ENCODE measurements around the gene RNH1.

RNH1 gene

GRCh38 chr11:550021-550745 is 43.1 kb upstream of the RNH1 start:
- Histone ChIP-seq H3K4me3 (ENCODE audit: low read length) (no peak overlapping the region), H3K27me3 (ENCODE audit: control insufficient read depth, insufficient read depth, low read length) (no peaks in the 10 kb centered on the region), H3K36me3 (ENCODE audit: control insufficient read depth, insufficient read depth, low read length) (no peaks in the 10 kb centered on the region), H3K27ac (ENCODE audit: low read length) (no peak overlapping the region), H3K4me1 (ENCODE audit: control insufficient read depth, insufficient read depth, low read length) (peaks cover 1% of the 10 kb centered on the region; the same call in 1 of the 2 replicates), H3K9me3 (ENCODE audit: control insufficient read depth, insufficient read depth, low read length) (no peaks in the 10 kb centered on the region)
- DNase-seq (ENCODE audit: low read depth, low spot score), result no peak
- no CpG with 5 or more reads among the region's 25 CpGs for WGBS (ENCODE audit: insufficient coverage, insufficient read length)

DNA sequence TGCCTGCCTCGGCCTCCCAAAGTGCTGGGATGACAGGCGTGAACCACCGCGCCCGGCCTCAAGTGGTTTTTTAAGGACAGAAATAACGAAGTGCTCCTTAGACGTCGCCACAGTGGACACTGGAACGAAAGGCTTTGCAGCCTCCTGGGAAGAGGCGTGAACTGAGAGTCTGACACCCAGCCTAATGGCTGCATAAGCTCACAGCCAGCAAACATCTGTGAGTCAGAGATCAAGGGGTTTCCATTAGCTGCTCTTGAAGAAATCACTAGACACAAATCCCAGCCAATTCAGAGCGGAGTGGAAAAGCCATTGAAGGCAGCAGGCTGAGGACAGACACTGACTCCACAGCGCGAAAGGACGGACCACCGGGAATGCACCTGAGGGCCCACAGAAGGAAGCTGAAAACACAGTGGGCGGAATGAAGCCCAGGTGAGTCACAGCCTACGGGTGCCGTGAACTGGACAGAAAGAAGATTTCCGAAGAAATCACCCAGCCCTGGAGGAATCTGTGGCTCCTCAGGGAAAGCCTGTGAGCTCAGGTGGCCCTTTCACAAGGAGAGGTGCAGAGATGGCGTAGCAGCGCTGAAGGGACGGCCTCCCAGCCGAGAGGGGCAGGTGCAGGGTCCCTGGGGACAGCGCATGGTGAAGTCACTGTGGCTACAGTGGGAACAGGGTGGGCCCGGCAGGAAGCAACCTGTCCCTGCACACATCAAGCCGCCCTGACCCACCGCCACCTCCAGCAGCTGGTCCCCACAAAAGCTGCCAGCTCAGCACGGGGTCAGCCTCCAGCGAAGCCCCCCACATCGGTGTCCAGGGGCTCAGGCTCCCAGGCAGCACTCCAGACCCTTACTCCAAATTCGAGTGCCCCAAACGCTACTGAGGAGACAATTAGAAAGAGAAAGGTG is 41.9 kb upstream of the RNH1 start:
- no peaks in the 10 kb centered on the region for H3K36me3 ChIP-seq (ENCODE audit: control insufficient read depth, insufficient read depth, low read length)
- no peaks in the 10 kb centered on the region for H3K4me1 ChIP-seq (ENCODE audit: control insufficient read depth, insufficient read depth, low read length)
- H3K9me3 ChIP-seq (ENCODE audit: control insufficient read depth, insufficient read depth, low read length), result no peaks in the 10 kb centered on the region
- H3K4me3 ChIP-seq (ENCODE audit: low read length), result no peak overlapping the region
- no peaks in the 10 kb centered on the region for H3K27me3 ChIP-seq (ENCODE audit: control insufficient read depth, insufficient read depth, low read length)
- H3K27ac ChIP-seq (ENCODE audit: low read length), result no peak overlapping the region
- WGBS (ENCODE audit: insufficient coverage, insufficient read length), result no CpG with 5 or more reads among the region's 32 CpGs
- no peak for DNase-seq (ENCODE audit: low read depth, low spot score)

GRCh38 chr11:545171-545570 is 38.1 kb upstream of the RNH1 start:
- no peak for DNase-seq (ENCODE audit: low read depth, low spot score)
- no peaks in the 10 kb centered on the region for H3K27me3 ChIP-seq (ENCODE audit: control insufficient read depth, insufficient read depth, low read length)
- H3K4me3 ChIP-seq (ENCODE audit: low read length), result no peak overlapping the region
- H3K4me1 ChIP-seq (ENCODE audit: control insufficient read depth, insufficient read depth, low read length), result no peaks in the 10 kb centered on the region
- H3K9me3 ChIP-seq (ENCODE audit: control insufficient read depth, insufficient read depth, low read length), result no peaks in the 10 kb centered on the region
- no peaks in the 10 kb centered on the region for H3K36me3 ChIP-seq (ENCODE audit: control insufficient read depth, insufficient read depth, low read length)
- no peak overlapping the region for H3K27ac ChIP-seq (ENCODE audit: low read length)
- no CpG with 5 or more reads among the region's 11 CpGs for WGBS (ENCODE audit: insufficient coverage, insufficient read length)

GRCh38 chr11:544817-545166 is 37.8 kb upstream of the RNH1 start:
- H3K4me3 ChIP-seq (ENCODE audit: low read length), result no peak overlapping the region
- no peaks in the 10 kb centered on the region for H3K36me3 ChIP-seq (ENCODE audit: control insufficient read depth, insufficient read depth, low read length)
- no peak for DNase-seq (ENCODE audit: low read depth, low spot score)
- no peaks in the 10 kb centered on the region for H3K9me3 ChIP-seq (ENCODE audit: control insufficient read depth, insufficient read depth, low read length)
- no CpG with 5 or more reads among the region's 5 CpGs for WGBS (ENCODE audit: insufficient coverage, insufficient read length)
- no peaks in the 10 kb centered on the region for H3K27me3 ChIP-seq (ENCODE audit: control insufficient read depth, insufficient read depth, low read length)
- no peak overlapping the region for H3K27ac ChIP-seq (ENCODE audit: low read length)
- no peaks in the 10 kb centered on the region for H3K4me1 ChIP-seq (ENCODE audit: control insufficient read depth, insufficient read depth, low read length)

- WGBS (ENCODE audit: insufficient coverage, insufficient read length), result no CpG with 5 or more reads among the region's 20 CpGs
- Histone ChIP-seq H3K27ac (ENCODE audit: low read length) (no peak overlapping the region), H3K9me3 (ENCODE audit: control insufficient read depth, insufficient read depth, low read length) (no peaks in the 10 kb centered on the region), H3K27me3 (ENCODE audit: control insufficient read depth, insufficient read depth, low read length) (no peaks in the 10 kb centered on the region; the same call in 1 of the 2 replicates), H3K36me3 (ENCODE audit: control insufficient read depth, insufficient read depth, low read length) (no peaks in the 10 kb centered on the region; the same call in 1 of the 2 replicates), H3K4me3 (ENCODE audit: low read length) (no peak overlapping the region), H3K4me1 (ENCODE audit: control insufficient read depth, insufficient read depth, low read length) (peaks cover 9% of the 10 kb centered on the region)
- no peak for DNase-seq (ENCODE audit: low read depth, low spot score)
Measured at GRCh38 chr11:541433-541885, 34.4 kb upstream of the RNH1 start.

GRCh38 chr11:540583-541432 is 33.8 kb upstream of the RNH1 start:
- Histone ChIP-seq H3K4me3 (ENCODE audit: low read length) (no peak overlapping the region), H3K4me1 (ENCODE audit: control insufficient read depth, insufficient read depth, low read length) (peaks cover 9% of the 10 kb centered on the region), H3K9me3 (ENCODE audit: control insufficient read depth, insufficient read depth, low read length) (no peaks in the 10 kb centered on the region), H3K27me3 (ENCODE audit: control insufficient read depth, insufficient read depth, low read length) (no peaks in the 10 kb centered on the region; the same call in 1 of the 2 replicates), H3K36me3 (ENCODE audit: control insufficient read depth, insufficient read depth, low read length) (no peaks in the 10 kb centered on the region; the same call in 1 of the 2 replicates), H3K27ac (ENCODE audit: low read length) (no peak overlapping the region)
- WGBS (ENCODE audit: insufficient coverage, insufficient read length), result no CpG with 5 or more reads among the region's 23 CpGs
- no peak for DNase-seq (ENCODE audit: low read depth, low spot score)

DNA sequence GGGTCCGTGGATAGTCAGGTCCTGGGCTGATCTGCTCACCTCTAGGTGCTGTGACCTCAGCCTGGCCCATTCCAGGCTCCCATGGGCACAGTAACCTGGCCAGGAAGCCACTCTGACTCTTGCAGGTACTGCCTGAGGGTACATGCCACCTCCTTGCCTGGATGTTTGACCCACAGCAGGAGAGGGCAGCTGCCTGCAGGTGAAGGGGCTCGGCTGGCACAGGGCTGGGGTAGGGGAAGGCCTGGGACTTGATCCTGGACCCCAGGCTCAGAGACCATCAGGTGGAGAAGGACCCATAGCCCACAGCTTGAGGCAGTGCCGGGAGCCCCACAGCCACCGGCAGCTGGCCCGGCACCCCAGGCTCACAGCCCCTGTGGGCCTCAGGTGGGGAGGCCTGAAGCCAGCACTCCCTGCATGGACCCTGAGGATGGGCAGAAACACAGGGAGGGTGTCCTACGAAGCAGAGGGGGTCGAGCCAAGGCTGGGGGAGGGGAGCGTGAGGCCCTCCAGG is 33.0 kb upstream of the RNH1 start:
- DNase-seq (ENCODE audit: low read depth, low spot score), result no peak
- no peak overlapping the region for H3K27ac ChIP-seq (ENCODE audit: low read length)
- H3K9me3 ChIP-seq (ENCODE audit: control insufficient read depth, insufficient read depth, low read length), result no peaks in the 10 kb centered on the region
- H3K27me3 ChIP-seq (ENCODE audit: control insufficient read depth, insufficient read depth, low read length), result no peaks in the 10 kb centered on the region; the same call in 1 of the 2 replicates
- no peak overlapping the region for H3K4me3 ChIP-seq (ENCODE audit: low read length)
- no CpG with 5 or more reads among the region's 8 CpGs for WGBS (ENCODE audit: insufficient coverage, insufficient read length)
- H3K4me1 ChIP-seq (ENCODE audit: control insufficient read depth, insufficient read depth, low read length), result peaks cover 9% of the 10 kb centered on the region
- H3K36me3 ChIP-seq (ENCODE audit: control insufficient read depth, insufficient read depth, low read length), result no peaks in the 10 kb centered on the region; the same call in 1 of the 2 replicates

- Histone ChIP-seq H3K27me3 (ENCODE audit: control insufficient read depth, insufficient read depth, low read length) (no peaks in the 10 kb centered on the region; the same call in 1 of the 2 replicates), H3K9me3 (ENCODE audit: control insufficient read depth, insufficient read depth, low read length) (no peaks in the 10 kb centered on the region), H3K4me1 (ENCODE audit: control insufficient read depth, insufficient read depth, low read length) (peaks cover 9% of the 10 kb centered on the region), H3K27ac (ENCODE audit: low read length) (no peak overlapping the region), H3K36me3 (ENCODE audit: control insufficient read depth, insufficient read depth, low read length) (no peaks in the 10 kb centered on the region; the same call in 1 of the 2 replicates), H3K4me3 (ENCODE audit: low read length) (no peak overlapping the region)
- DNase-seq (ENCODE audit: low read depth, low spot score), result no peak
- no CpG with 5 or more reads among the region's 20 CpGs for WGBS (ENCODE audit: insufficient coverage, insufficient read length)
Measured at GRCh38 chr11:538431-539051, 31.5 kb upstream of the RNH1 start.

GRCh38 chr11:537622-538430 is 30.8 kb upstream of the RNH1 start:
- Histone ChIP-seq H3K9me3 (ENCODE audit: control insufficient read depth, insufficient read depth, low read length) (no peaks in the 10 kb centered on the region), H3K36me3 (ENCODE audit: control insufficient read depth, insufficient read depth, low read length) (peaks cover 3% of the 10 kb centered on the region; the same call in 1 of the 2 replicates), H3K27ac (ENCODE audit: low read length) (no peak overlapping the region), H3K4me3 (ENCODE audit: low read length) (peak overlapping the region; percentile 41; the same call in 1 of the 2 replicates), H3K4me1 (ENCODE audit: control insufficient read depth, insufficient read depth, low read length) (peaks cover 9% of the 10 kb centered on the region), H3K27me3 (ENCODE audit: control insufficient read depth, insufficient read depth, low read length) (no peaks in the 10 kb centered on the region; the same call in 1 of the 2 replicates)
- DNase-seq (ENCODE audit: low read depth, low spot score), result no peak
- no CpG with 5 or more reads among the region's 19 CpGs for WGBS (ENCODE audit: insufficient coverage, insufficient read length)
